Measurements from ENCODE around the gene KSR2.

The KSR2 gene

GRCh38 chr12:117968151-117968789 is 520 bp downstream of the KSR2 start:
- DNase-seq (ENCODE audit: low read depth in 2 of 3, low spot score in 2 of 3), result no peak

GRCh38 chr12:117967512-117967911 is 1.3 kb downstream of the KSR2 start:
- no peak for DNase-seq (ENCODE audit: low read depth in 2 of 3, low spot score in 2 of 3)

- DNase-seq (ENCODE audit: low read depth in 2 of 3, low spot score in 2 of 3), result no peak
Observed at GRCh38 chr12:117967043-117967442, 1.7 kb downstream of the KSR2 start.

- DNase-seq (ENCODE audit: low read depth in 2 of 3, low spot score in 2 of 3), result no peak
Observed at GRCh38 chr12:117966511-117966910, 2.3 kb downstream of the KSR2 start.

- no peak for DNase-seq (ENCODE audit: low read depth in 2 of 3, low spot score in 2 of 3)
Observed at GRCh38 chr12:117963836-117964235, 5.0 kb downstream of the KSR2 start.

- no peak for DNase-seq (ENCODE audit: low read depth in 2 of 3, low spot score in 2 of 3)
Observed at GRCh38 chr12:117936722-117937484, 31.9 kb downstream of the KSR2 start.

GRCh38 chr12:117933545-117933944 is 35.2 kb downstream of the KSR2 start:
- no peak for DNase-seq (ENCODE audit: low read depth in 2 of 3, low spot score in 2 of 3)

GRCh38 chr12:117926391-117926899 is 42.3 kb downstream of the KSR2 start:
- no peak for DNase-seq (ENCODE audit: low read depth in 2 of 3, low spot score in 2 of 3)

- DNase-seq (ENCODE audit: low read depth in 2 of 3, low spot score in 2 of 3), result no peak
Observed at GRCh38 chr12:117921929-117922777, 46.6 kb downstream of the KSR2 start.

GRCh38 chr12:117919479-117919878 is 49.3 kb downstream of the KSR2 start:
- no peak for DNase-seq (ENCODE audit: low read depth in 2 of 3, low spot score in 2 of 3)

- DNase-seq (ENCODE audit: low read depth in 2 of 3, low spot score in 2 of 3), result no peak
Observed at GRCh38 chr12:117914686-117915085, 54.1 kb downstream of the KSR2 start.

- DNase-seq (ENCODE audit: low read depth in 2 of 3, low spot score in 2 of 3), result no peak
Observed at GRCh38 chr12:117912756-117913155, 56.0 kb downstream of the KSR2 start.

GRCh38 chr12:117908411-117908810 is 60.4 kb downstream of the KSR2 start:
- no peak for DNase-seq (ENCODE audit: low read depth in 2 of 3, low spot score in 2 of 3)

- no peak for DNase-seq (ENCODE audit: low read depth in 2 of 3, low spot score in 2 of 3)
Observed at GRCh38 chr12:117907108-117907689, 61.6 kb downstream of the KSR2 start.

- DNase-seq (ENCODE audit: low read depth in 2 of 3, low spot score in 2 of 3), result no peak
Observed at GRCh38 chr12:117904051-117904450, 64.7 kb downstream of the KSR2 start.

- DNase-seq (ENCODE audit: low read depth in 2 of 3, low spot score in 2 of 3), result no peak
Observed at GRCh38 chr12:117903110-117903840, 65.5 kb downstream of the KSR2 start.

- DNase-seq (ENCODE audit: low read depth in 2 of 3, low spot score in 2 of 3), result no peak
Observed at GRCh38 chr12:117901631-117902030, 67.2 kb downstream of the KSR2 start.

- no peak for DNase-seq (ENCODE audit: low read depth in 2 of 3, low spot score in 2 of 3)
Observed at GRCh38 chr12:117900561-117900960, 68.2 kb downstream of the KSR2 start.

GRCh38 chr12:117897372-117898161 is 71.2 kb downstream of the KSR2 start:
- DNase-seq (ENCODE audit: low read depth in 2 of 3, low spot score in 2 of 3), result no peak

GRCh38 chr12:117896009-117896408 is 72.8 kb downstream of the KSR2 start:
- no peak for DNase-seq (ENCODE audit: low read depth in 2 of 3, low spot score in 2 of 3)
